CD4-positive, alpha-beta T cell treated with Interleukin-17A for 4 hours (primary cell): ENCODE results near the gene COPS9.

Experiments used
- DNase-seq: peaks from one replicate; pipeline ENCODE4 v3.0.0-alpha.2; 2020; ENCODE audit warnings: mixed read lengths

Gene COPS9

DNA sequence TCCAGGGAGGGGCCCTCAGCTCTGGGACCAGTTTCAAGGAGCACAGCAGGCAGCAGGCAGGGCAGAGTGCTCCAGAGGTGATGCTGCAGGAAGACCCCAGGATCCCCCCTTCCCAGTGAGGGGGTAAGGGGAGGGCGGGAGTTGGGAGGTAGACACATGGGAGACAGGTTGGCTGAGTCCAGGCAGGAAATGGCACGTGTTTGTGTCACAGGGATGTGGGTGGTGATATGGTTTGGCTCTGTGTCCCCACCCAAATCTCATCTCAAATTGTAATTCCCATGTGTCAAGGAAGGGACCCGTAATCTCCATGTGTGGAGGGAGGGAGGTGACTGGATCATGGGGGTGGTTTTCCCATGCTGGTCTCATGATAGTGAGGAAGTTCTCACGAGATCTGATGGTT lies 29.6 kb upstream of the COPS9 start:
- no peak for DNase-seq

- DNase-seq, result no peak
Observed at GRCh38 chr2:240165034-240165433, 28.9 kb upstream of the COPS9 start.

DNA sequence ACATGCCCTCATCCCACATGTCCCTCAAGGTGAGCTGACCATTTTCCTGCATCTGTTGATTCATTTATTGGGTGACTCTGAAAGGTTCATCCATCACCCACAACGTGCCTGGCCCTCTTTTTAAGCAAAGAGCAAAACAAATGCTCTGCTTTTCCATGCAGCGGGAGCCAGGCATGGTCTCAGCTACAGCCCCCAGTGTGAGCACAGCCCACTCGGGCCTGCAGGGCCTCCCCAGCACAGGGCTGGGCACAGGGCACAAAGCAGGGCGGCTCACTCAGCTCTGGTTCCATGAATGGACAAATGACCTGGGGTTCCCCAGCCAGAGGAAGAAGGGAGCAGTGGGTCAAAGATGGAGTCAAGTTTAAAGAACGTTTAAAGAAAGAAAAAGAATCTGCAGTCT lies 28.5 kb upstream of the COPS9 start:
- DNase-seq, result no peak

- no peak for DNase-seq
Observed at GRCh38 chr2:240163844-240164574, 27.9 kb upstream of the COPS9 start.

- DNase-seq, result no peak
Observed at GRCh38 chr2:240162939-240163714, 27.0 kb upstream of the COPS9 start.

GRCh38 chr2:240162531-240162930 lies 26.4 kb upstream of the COPS9 start:
- no peak for DNase-seq

DNA sequence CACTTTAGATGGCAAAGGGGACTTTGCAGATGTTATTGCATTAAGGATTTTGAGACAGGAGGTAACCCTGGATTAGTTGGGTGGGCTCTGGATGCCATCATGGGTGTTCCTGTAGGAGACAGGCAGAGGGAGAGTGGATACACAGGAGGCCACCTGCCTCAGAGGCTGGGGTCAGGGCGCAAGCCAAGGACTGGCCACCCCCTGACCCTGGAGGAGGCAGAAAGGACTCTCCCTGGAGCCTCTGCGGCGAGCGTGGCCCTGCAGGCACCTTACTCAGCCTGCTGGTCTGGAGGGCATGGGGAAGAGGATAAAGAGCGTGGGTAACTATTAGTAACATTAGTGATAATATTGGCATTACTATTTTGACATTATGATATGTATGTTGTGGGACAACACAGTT lies 25.9 kb upstream of the COPS9 start:
- DNase-seq, result no peak

DNA sequence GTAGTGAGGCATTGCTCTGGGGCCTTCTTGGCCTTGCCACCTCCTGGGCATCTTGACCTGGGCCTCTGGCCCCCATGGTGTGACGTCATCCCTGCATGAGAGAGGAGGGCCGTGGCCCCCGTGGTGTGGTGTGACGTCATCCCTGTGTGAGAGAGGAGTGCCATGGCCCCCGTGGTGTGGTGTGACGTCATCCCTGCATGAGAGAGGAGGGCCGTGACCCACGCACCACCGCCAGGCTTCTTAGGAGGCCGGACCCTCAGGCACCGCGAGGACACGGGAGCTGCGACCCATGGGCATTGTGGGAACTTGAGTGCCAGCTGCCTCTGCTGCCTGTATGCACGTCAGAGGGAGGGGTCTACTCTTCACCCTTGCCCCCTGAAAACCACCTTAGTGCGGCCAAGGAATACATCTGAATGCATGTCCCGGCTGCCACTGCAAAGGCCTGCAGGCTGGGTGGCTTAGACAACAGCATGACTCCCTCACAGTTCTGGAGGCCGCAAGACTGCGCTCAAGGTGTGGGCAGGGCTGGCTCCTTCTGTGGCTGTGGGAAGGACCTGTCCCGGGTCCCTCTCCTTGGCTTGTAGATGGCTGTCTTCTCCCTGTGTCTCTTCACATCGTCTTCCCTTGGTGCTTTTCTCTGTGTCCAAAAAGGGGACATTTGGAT lies 25.1 kb upstream of the COPS9 start:
- DNase-seq, result no peak

DNA sequence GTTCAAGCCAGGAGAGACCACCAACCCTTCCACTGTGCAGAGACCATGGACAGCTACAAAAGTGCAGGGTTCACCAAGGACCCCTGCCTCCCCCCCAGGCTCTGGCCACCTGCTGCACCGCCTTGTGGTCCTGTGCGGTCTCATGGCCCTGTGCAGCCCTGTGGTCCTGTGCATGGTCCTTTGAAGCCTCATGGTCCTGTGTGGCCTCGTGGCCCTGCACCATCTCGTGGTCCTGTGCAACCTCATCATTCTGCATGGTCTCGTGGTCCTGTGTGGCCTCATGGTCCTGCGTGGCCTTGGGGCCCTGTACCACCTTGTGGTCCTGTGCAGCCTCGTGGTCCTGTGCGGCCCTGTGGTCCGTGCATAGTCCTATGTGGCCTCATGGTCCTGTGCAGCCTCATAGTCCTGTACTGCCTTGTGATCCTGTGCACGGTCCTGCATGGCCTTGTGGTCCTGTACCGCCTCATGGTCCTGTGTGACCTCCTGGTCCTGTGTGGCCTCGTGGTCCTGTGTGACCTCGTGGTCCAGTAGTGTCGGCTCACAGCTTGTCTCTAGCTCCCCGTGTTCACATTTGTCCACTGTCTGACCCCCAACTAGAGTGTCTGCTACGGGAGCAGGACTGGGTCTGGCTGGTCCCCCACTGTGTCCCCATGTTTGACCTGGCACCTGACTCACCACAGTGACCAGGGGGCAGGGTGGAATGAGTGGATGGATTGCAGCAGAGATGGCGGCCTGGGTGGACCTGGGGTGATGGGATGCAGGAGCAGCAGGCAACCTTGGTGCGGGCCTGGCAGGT lies 24.4 kb upstream of the COPS9 start:
- DNase-seq, result no peak

- DNase-seq, result no peak
Observed at GRCh38 chr2:240159251-240159839, 23.2 kb upstream of the COPS9 start.

DNA sequence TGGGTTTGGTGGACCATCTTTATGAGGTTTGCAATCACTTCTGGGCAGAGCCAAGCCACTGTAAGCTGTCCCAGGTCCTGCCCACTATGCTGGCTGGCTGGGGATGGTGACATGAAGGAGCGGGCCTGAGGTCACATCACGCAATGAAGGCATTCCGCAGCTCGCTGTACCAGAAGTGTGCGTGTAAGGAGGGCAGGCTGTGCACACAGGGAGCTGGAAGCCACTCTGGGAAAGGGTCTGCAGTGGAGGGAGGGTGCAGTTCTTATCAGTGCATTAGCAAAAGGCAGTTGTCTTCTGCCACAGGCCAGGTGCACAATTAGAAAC lies 21.0 kb upstream of the COPS9 start:
- no peak for DNase-seq

DNA sequence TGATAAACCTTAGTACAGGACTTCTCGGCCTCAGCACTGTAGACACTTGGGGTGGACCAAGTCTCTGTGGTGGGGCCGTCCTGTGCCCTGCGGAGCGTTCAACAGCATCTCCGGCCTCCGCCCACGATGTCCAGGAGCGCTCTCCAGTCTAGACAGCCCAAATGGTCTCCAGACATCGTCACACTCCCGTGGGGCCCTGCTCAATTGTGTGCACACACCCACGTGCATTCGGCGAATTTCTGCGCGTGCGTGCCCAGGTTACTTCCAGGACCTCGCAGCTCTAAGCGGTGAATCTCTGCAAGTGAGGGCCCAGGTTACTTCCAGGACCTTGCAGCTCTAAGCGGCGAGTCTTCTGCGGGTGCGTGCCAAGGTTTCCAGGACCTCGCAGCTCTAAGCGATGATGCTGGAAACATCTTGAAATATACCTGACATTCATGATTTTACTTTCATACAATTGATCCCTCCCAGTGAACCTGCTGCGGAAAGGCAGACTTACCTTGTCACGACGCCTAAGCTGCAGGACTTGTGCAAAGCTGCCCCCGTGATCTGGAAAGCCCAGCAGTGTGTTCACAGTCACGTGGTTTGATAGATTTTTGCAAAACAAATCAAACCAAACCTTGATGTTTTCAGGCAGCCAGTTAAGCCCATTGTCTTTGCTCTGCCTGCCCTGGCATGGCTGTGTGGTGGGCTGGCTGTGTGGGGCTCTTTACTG lies 20.5 kb upstream of the COPS9 start:
- DNase-seq, result no peak

DNA sequence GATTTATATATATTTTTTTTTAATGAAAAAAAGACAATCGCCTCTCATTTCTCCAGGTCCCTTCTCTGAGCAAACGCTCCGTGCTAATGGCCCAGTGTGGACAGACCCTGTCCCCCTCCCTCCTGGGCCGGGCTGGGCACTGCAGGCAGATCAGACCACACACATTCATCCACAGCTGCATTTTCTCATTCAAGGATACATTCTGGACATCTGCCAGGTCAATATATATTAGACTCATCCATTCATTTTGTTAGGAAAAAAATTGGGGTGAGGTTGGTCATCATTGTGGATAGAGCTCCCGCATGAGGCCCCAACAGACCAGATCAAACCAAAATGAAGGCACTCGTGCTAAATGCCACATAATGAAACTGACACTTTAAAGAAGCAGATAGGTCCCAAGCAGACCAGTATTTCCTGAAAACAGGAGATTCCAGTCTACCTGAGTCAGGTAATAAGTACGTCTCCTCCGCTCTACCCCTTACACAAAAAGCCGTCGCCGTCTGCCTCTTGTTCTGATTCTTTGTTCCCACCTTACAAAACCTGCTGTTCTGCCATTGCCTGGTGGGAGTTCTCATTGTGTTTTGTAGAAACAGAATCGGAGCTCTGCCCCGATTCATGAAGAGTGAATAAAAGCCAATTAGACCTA lies 19.8 kb upstream of the COPS9 start:
- DNase-seq, result no peak

GRCh38 chr2:240155048-240155744 lies 19.1 kb upstream of the COPS9 start:
- DNase-seq, result no peak

- no peak for DNase-seq
Observed at GRCh38 chr2:240154606-240155005, 18.5 kb upstream of the COPS9 start.

DNA sequence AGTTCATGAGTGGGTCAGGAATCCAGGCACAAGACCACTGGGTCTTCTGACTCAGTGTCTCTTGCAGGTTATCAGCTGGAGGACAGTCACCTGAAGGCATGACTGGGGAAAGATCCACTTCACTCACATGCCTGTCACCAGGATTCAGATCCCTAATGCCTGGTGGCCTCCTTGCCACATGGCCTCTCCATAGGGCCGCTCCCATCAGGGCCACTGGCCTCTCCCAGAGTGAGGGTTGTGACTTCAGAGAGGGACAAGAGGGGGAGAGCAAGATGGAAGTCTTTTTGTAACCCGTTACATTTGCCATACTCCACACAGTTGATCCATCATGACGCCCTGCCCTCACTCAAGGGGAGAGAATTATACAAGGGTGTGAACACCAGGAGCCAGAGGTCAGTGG lies 17.3 kb upstream of the COPS9 start:
- no peak for DNase-seq

GRCh38 chr2:240151477-240152031 lies 15.4 kb upstream of the COPS9 start:
- no peak for DNase-seq

DNA sequence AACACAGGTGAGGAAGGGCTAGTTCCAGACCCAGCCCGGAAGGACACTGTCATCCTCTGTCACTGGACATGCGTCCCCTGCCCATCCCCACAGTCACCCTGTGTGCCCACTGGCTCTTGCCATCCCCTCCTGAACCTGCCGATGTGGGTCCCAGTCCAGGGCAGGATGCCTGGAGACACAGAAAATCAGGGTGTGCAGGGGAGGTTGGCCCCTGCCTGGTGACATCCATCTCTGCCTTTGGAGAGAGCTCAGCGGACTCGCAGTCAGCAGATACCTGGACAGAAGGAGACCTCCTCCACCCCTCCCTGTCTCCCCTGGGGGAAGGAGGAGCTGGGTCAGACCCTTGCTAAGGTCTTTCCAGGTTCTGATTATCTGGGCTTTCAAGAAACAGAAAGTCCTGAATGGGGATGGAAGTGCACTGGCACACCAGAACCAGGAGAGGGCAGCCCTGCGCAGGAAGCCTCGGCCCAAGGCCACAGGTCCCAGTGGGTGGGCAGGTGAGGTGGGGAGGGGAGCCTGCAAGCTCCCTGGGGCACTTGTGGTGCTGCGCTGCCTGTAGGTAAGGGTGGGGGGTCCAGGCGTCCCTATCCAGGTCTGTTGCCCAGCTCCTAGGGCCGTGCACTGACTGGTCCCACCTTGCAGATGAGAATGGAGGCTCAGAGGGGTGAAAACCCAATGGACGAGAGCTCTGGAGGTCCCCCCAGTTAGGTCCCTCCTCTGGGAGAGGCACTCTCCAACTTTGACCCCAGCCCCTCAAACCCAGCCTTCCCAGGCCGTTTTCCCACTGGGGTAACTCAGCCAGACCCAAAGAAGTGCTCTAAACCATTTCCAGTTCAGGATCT lies 14.1 kb upstream of the COPS9 start:
- DNase-seq, result peak; percentile 37

- DNase-seq, result no peak
Observed at GRCh38 chr2:240147911-240148587, 11.9 kb upstream of the COPS9 start.
